Ishikawa (cell line): ENCODE data around the gene SVIP.

Experiments
- CEBPB ChIP-seq: IDR thresholded peaks from 2 replicates; pipeline ENCODE4 v1.6.1; 2012
- CREB1 ChIP-seq: IDR thresholded peaks from 2 replicates; pipeline ENCODE4 v1.6.1; 2012; ENCODE audit warnings: low read depth
- EGR1 ChIP-seq: IDR thresholded peaks from 2 replicates; pipeline ENCODE4 v1.6.1; 2012
- EP300 ChIP-seq: IDR thresholded peaks from 2 replicates; pipeline ENCODE4 v1.6.1; 2012; ENCODE audit warnings: borderline replicate concordance
- FOXM1 ChIP-seq: IDR thresholded peaks from 2 replicates; pipeline ENCODE4 v1.6.1; 2012; ENCODE audit warnings: low read depth, borderline replicate concordance
- MAX ChIP-seq: IDR thresholded peaks from 2 replicates; pipeline ENCODE4 v1.6.1; 2012
- NFIC ChIP-seq: IDR thresholded peaks from 2 replicates; pipeline ENCODE4 v1.6.1; 2012
- RAD21 ChIP-seq: IDR thresholded peaks from 2 replicates; pipeline ENCODE4 v1.6.1; 2012; ENCODE audit warnings: low read depth
- REST ChIP-seq: IDR thresholded peaks from 2 replicates; pipeline ENCODE4 v1.6.1; 2012; ENCODE audit warnings: low read depth, mild to moderate bottlenecking
- TAF1 ChIP-seq: IDR thresholded peaks from 2 replicates; pipeline ENCODE4 v1.6.1; 2012; ENCODE audit warnings: low read depth, mild to moderate bottlenecking
- TCF12 ChIP-seq: IDR thresholded peaks from 2 replicates; pipeline ENCODE4 v1.6.1; 2012; ENCODE audit warnings: low read depth
- TEAD4 ChIP-seq: IDR thresholded peaks from 2 replicates; pipeline ENCODE4 v1.6.1; 2012
- YY1 ChIP-seq: IDR thresholded peaks from 2 replicates; pipeline ENCODE4 v1.6.1; 2012; ENCODE audit warnings: low read depth
- ZBTB7A ChIP-seq: IDR thresholded peaks from 2 replicates; pipeline ENCODE4 v1.6.1; 2012; ENCODE audit warnings: low read depth

GRCh38 chr11:22846726-22847125, 17.1 kb upstream of the SVIP start:
- TF ChIP-seq TEAD4 (no peak), EP300 (no peak), MAX (no peak), TCF12 (no peak), CEBPB (no peak), NFIC (no peak), RAD21 (no peak), REST (no peak), TAF1 (no peak), EGR1 (no peak), CREB1 (no peak), YY1 (no peak), ZBTB7A (no peak), FOXM1 (no peak)
